GM12875 (cell line): Measurements from ENCODE around the gene ADH7.

ENCODE experiments used
- H3K4me3 ChIP-seq: one replicate; pipeline ENCODE4 v1.5.1; 2011; ENCODE audit warnings: low read depth, low read length, control low read depth
- TF ChIP-seq, protein P1 (sequence below): IDR thresholded peaks from 2 replicates; pipeline ENCODE4 v1.5.1; 2011; ENCODE audit warnings: low read depth, mild to moderate bottlenecking, control low read depth, inconsistent platforms, low read length, moderate library complexity, borderline replicate concordance; ENCODE audit not compliant: insufficient read depth

The ADH7 gene

GRCh38 chr4:99457270-99457669 lies 22.1 kb upstream of the ADH7 start:
- no peak overlapping the region for H3K4me3 ChIP-seq
- TF ChIP-seq, protein P1, sequence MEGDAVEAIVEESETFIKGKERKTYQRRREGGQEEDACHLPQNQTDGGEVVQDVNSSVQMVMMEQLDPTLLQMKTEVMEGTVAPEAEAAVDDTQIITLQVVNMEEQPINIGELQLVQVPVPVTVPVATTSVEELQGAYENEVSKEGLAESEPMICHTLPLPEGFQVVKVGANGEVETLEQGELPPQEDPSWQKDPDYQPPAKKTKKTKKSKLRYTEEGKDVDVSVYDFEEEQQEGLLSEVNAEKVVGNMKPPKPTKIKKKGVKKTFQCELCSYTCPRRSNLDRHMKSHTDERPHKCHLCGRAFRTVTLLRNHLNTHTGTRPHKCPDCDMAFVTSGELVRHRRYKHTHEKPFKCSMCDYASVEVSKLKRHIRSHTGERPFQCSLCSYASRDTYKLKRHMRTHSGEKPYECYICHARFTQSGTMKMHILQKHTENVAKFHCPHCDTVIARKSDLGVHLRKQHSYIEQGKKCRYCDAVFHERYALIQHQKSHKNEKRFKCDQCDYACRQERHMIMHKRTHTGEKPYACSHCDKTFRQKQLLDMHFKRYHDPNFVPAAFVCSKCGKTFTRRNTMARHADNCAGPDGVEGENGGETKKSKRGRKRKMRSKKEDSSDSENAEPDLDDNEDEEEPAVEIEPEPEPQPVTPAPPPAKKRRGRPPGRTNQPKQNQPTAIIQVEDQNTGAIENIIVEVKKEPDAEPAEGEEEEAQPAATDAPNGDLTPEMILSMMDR, result no peak

DNA sequence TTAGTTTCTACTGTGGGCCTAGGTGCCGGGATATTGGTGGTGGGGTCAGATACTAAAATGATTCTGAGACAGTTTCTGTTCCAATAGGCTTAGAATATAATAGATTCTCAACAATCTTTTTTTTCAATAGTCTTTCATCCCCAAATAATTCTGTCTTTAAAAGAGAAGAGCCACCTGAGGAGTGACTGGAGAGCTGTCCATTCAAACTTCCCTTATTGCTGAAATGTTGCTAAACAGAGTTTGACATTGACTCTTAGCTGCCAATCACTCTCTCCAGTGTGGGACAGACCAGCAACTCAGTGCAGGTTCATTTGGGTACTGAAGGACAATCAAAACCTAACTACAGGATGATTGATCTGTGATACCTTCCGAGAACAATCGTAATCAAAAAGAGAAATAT lies 12.4 kb upstream of the ADH7 start:
- no peak overlapping the region for H3K4me3 ChIP-seq
- TF ChIP-seq, protein P1, result no peak

GRCh38 chr4:99447079-99447478 lies 11.9 kb upstream of the ADH7 start:
- TF ChIP-seq, protein P1, result no peak
- no peak overlapping the region for H3K4me3 ChIP-seq

DNA sequence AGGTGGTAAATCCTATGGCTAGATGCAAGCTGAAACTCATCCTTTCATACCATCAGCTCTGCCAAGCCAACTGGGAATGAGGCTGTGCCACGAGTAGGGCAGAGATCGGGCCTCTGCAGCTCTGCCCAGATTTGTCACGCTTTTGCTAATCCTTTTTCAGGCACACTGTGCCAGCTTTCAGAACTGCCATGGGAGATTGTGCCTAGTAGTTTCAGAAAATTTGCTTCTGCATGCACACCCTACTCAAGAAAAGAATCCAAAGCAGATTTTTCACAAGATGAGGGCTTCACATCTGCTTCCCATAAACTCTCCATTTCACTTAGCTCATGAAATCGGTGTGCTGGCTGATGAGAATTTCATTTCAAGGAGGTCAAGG lies 3.3 kb upstream of the ADH7 start:
- no peak overlapping the region for H3K4me3 ChIP-seq
- TF ChIP-seq, protein P1, result no peak

DNA sequence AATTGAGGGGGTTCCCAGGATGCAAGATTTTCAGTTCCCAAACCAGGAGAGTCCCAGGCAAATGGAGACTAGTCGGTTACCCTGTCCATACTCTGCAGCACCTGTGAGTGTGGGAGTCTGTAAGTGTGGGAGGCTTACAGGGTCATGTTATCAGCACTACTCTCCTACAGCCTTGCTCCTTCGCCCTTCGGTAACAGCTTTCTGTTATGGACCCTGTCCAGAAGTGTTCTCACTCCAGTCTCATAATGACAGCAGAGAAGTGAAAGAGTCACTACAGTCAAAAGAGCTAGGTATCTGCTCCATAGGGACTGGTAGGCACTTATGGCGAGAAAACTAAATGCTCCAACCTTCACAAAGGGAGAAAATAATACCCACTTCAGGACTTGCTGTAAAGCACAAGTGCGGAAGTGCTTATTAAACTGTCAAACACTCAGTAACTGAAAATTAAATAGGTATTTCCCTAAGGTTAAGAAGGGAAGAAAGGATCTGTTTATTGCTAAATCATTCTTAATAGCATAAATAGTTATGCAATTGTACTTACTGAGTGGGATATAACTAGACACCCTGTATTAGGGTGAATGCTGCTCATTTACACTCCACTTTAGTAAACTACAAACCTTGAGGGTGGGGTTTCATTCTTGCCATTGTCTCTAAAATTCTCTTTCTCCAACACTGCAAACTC lies 2.7 kb upstream of the ADH7 start:
- TF ChIP-seq, protein P1, result no peak
- no peak overlapping the region for H3K4me3 ChIP-seq

- TF ChIP-seq, protein P1, result no peak
- no peak overlapping the region for H3K4me3 ChIP-seq
Observed at GRCh38 chr4:99436976-99437722, 2.0 kb upstream of the ADH7 start.

GRCh38 chr4:99436462-99436861 lies 1.3 kb upstream of the ADH7 start:
- TF ChIP-seq, protein P1, result no peak
- H3K4me3 ChIP-seq, result no peak overlapping the region
